Measurements from ENCODE around the gene SPATA31D3. TPM values are rescaled to one million over a fixed set of nuclear protein-coding genes. Genes with fewer than 3 reads are reported as not detected.

Gene SPATA31D3
- total RNA-seq, 1 donor from 2014 or later: not detected

DNA sequence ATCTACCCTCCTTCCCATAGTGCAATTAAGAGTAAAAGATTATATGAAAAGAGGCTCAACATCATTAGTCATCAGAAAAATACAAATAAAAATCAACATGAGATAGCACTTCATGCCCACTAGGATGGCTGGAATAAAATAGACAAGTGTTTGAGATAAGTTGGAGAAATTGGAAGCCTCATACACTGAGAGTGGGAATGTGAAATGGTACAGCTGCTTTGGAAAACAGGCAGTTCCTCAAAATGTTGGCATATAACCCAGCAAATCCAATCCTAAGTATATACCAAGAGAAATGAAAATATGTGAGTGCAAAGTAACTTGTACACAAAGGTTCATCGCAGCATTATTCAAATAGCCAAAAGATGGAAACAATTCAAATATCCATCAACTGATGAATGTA lies 9.8 kb downstream of the SPATA31D3 start:
- H3K27me3 ChIP-seq: no peaks in the 10 kb centered on the region
- no peaks in the 10 kb centered on the region for H3K9me3 ChIP-seq
- H3K4me1 ChIP-seq: no peaks in the 10 kb centered on the region
- intact Hi-C loops (cut with DNase I): no loop called here
- H3K4me3 ChIP-seq: no peak overlapping the region
- ATAC-seq (no peak), DNase-seq (no peak)
- H3K27ac ChIP-seq: no peak overlapping the region
- TF ChIP-seq, protein P1, sequence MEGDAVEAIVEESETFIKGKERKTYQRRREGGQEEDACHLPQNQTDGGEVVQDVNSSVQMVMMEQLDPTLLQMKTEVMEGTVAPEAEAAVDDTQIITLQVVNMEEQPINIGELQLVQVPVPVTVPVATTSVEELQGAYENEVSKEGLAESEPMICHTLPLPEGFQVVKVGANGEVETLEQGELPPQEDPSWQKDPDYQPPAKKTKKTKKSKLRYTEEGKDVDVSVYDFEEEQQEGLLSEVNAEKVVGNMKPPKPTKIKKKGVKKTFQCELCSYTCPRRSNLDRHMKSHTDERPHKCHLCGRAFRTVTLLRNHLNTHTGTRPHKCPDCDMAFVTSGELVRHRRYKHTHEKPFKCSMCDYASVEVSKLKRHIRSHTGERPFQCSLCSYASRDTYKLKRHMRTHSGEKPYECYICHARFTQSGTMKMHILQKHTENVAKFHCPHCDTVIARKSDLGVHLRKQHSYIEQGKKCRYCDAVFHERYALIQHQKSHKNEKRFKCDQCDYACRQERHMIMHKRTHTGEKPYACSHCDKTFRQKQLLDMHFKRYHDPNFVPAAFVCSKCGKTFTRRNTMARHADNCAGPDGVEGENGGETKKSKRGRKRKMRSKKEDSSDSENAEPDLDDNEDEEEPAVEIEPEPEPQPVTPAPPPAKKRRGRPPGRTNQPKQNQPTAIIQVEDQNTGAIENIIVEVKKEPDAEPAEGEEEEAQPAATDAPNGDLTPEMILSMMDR (IDR thresholded peaks at IDR 0.05): no peak
- H3K36me3 ChIP-seq: no peaks in the 10 kb centered on the region

DNA sequence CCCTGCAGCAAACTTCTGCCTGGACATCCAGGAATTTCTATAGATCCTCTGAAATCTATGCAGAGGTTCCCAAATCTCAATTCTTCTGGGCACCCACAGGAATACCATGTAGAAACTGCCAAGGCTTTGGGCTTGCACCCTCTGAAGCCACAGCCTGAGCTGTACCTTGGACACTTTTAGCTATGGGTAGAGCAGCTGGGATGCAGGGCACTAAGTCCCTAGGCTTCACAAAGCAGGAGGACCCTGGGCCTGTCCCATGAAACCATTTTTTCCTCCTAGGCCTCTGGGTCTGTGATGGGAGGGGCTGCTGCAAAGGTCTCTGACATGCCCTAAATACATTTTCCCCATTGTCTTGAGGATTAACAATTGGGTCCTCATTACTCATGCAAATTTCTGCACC lies 12.3 kb downstream of the SPATA31D3 start:
- no peak for DNase-seq
- H3K9me3 ChIP-seq: no peaks in the 10 kb centered on the region
- H3K4me1 ChIP-seq: no peaks in the 10 kb centered on the region
- H3K27ac ChIP-seq: no peak overlapping the region
- TF ChIP-seq, protein P1 (IDR thresholded peaks at IDR 0.05): no peak
- ATAC-seq: no peak
- no peaks in the 10 kb centered on the region for H3K27me3 ChIP-seq
- intact Hi-C loops (cut with DNase I): no loop called here
- no peak overlapping the region for H3K4me3 ChIP-seq
- H3K36me3 ChIP-seq: no peaks in the 10 kb centered on the region

DNA sequence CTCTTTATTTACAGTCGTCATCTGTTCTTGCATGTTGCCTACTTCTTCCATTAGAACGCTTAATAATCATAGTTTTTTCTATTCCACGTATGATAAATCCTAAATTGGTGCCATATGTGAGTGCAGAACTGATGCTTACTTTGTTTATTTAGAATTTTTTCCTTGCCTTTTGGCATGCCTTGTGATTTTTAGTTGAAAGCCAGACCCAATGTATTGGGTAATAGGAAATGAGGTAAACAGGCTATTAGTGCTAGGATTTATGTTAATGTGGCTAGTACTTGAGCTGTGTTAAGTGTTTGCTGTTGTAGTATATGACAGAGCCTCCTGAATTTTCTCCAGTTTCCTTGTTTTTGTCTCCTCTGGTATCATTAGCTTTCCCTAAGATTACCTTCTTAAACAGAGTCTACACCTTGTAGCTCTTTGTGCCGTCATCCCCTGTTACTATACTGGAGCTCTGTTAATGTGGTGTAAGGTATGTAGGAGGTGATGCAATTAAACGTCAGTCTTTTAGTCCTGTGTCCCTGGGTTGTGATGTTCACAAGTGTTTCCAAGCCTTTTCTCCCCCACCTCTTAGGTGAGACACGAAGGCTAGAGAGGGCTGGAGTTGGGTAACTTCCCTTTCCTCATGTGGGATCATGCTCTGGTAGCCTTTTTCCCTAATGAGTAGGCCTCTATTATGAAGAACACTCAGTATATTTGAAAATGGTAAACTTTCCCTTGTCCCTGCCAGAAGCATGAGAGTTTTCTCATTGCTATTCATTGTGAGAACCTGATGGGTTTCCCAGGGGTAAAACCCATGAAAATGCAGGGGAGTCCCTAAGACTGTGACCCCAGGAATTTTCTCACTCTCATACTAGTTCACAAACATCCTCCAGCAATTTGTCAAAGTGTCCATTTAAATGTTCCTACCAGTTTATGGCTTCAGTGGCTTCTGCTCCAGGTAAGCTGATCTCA lies 21.2 kb downstream of the SPATA31D3 start:
- H3K27ac ChIP-seq: no peak overlapping the region
- no peak for DNase-seq
- no peak for ATAC-seq
- no peaks in the 10 kb centered on the region for H3K4me1 ChIP-seq
- intact Hi-C loops (cut with DNase I): no loop called here
- no peaks in the 10 kb centered on the region for H3K27me3 ChIP-seq
- H3K9me3 ChIP-seq: no peaks in the 10 kb centered on the region
- no peak overlapping the region for H3K4me3 ChIP-seq
- TF ChIP-seq, protein P1 (IDR thresholded peaks at IDR 0.05): no peak
- H3K36me3 ChIP-seq: no peaks in the 10 kb centered on the region

DNA sequence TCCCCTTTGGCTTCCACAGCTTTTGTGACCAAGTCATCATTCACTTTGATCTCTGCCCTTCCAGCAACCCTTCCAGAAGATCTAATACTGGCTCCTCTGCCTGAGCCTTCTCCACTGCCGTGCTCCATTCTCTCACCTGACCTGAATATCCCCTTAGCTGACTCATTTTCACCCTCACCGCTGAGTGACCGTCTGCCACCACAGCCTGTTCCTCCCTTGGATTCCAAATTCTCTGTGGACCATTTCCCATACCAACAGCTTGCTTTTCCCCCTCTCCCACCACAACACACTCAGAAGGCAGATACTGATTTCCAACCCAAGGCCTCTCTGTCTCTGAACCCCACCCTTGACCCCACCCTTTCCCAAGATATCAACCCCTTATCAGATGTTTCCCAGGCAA lies 24.7 kb downstream of the SPATA31D3 start:
- DNase-seq (no peak), ATAC-seq (no peak)
- intact Hi-C loops (cut with DNase I): no loop called here
- Histone ChIP-seq H3K4me3 (no peak overlapping the region), H3K4me1 (no peaks in the 10 kb centered on the region), H3K27me3 (no peaks in the 10 kb centered on the region), H3K27ac (no peak overlapping the region), H3K36me3 (no peaks in the 10 kb centered on the region), H3K9me3 (no peaks in the 10 kb centered on the region)
- TF ChIP-seq, protein P1 (IDR thresholded peaks at IDR 0.05): no peak

DNA sequence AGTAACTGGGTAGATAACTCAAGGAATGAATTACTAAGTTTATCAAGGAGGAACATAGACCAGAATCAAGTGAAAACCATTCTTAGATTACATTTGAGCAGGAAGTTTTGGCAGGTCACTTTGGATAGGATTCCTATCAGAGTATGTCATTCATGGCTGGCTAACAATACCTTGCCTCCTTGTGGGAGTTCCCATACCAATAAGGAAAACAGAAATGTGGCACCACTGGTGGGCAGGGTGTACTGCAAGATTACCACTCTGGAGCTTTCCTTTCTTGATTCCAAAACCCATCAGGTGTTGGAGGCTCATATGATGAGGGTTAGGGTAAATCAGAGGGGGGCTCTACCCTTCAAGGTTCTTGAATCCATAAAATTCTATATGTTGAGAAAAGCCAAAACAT lies 26.7 kb downstream of the SPATA31D3 start:
- H3K27me3 ChIP-seq: no peaks in the 10 kb centered on the region
- intact Hi-C loops (cut with DNase I): no loop called here
- no peak overlapping the region for H3K27ac ChIP-seq
- H3K4me1 ChIP-seq: no peaks in the 10 kb centered on the region
- TF ChIP-seq, protein P1 (IDR thresholded peaks at IDR 0.05): no peak
- no peak for DNase-seq
- H3K4me3 ChIP-seq: no peak overlapping the region
- H3K9me3 ChIP-seq: no peaks in the 10 kb centered on the region
- ATAC-seq: no peak
- H3K36me3 ChIP-seq: no peaks in the 10 kb centered on the region

All from upper lobe of right lung (tissue), 1 donor.